Nephron (organoid): ENCODE results near the gene PCGF2.

Experiments
- H3K27ac Mint-ChIP-seq, 3 experiments: 2 replicates each; pipeline ENCODE4 v1.8.0; 2020; ENCODE audit warnings: mixed read lengths in 3 of 3, mild to moderate bottlenecking in 2 of 3, moderate library complexity in 1 of 3
- H3K27me3 Mint-ChIP-seq: 2 replicates; pipeline ENCODE4 v1.8.0; 2021; ENCODE audit warnings: low read depth, mild to moderate bottlenecking, moderate library complexity, mixed read lengths
- H3K36me3 Mint-ChIP-seq: 2 replicates; pipeline ENCODE4 v1.8.0; 2020; ENCODE audit warnings: low read depth, mixed read lengths
- H3K4me1 Mint-ChIP-seq: 2 replicates; pipeline ENCODE4 v1.8.0; 2020; ENCODE audit warnings: mixed read lengths
- H3K4me3 Mint-ChIP-seq, 3 experiments: 2 replicates each; pipeline ENCODE4 v1.8.0; 2020; ENCODE audit warnings: mild to moderate bottlenecking in 3 of 3, mixed read lengths in 3 of 3, moderate library complexity in 2 of 3
- H3K9me3 Mint-ChIP-seq: 2 replicates; pipeline ENCODE4 v1.8.0; 2020; ENCODE audit warnings: mixed read lengths
- TF ChIP-seq, protein P1 (sequence below), 3 experiments: fragments of 200-600 bp; sonication (generic); IDR thresholded peaks; one replicate each; pipeline ENCODE4 v1.5.0; 2021; ENCODE audit warnings: antibody characterized with exemption in 3 of 3; ENCODE audit not compliant: unreplicated experiment in 3 of 3

Gene PCGF2

DNA sequence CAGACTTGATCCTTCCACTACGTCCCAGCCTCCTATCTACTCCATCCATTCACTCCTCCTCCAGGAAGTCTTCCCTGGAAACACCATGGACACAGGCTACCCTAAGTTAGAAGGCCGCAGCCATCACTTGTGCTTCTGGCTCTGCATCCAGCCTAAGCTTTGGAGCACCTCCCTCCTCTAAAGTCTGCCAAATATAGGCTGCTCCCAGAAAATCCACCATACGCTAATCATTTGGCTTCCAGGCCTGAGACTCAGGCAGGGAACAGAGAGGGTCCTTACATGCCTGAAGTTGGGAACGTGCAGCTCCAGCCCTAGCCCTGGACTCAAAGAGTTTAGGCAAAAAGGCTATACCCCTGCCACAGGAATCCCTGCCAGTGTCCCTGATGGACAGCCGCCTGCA is 6.7 kb downstream of the PCGF2 start:
- Mint-ChIP-seq H3K4me3 (peak overlapping the region in 1 of 3 experiments; percentile 31), H3K36me3 (peaks cover 25% of the 10 kb centered on the region), H3K27ac (peak overlapping the region; percentile 78 to 91 (median 83)), H3K4me1 (peaks cover 53% of the 10 kb centered on the region), H3K27me3 (no peaks in the 10 kb centered on the region), H3K9me3 (no peaks in the 10 kb centered on the region)
- TF ChIP-seq, protein P1, sequence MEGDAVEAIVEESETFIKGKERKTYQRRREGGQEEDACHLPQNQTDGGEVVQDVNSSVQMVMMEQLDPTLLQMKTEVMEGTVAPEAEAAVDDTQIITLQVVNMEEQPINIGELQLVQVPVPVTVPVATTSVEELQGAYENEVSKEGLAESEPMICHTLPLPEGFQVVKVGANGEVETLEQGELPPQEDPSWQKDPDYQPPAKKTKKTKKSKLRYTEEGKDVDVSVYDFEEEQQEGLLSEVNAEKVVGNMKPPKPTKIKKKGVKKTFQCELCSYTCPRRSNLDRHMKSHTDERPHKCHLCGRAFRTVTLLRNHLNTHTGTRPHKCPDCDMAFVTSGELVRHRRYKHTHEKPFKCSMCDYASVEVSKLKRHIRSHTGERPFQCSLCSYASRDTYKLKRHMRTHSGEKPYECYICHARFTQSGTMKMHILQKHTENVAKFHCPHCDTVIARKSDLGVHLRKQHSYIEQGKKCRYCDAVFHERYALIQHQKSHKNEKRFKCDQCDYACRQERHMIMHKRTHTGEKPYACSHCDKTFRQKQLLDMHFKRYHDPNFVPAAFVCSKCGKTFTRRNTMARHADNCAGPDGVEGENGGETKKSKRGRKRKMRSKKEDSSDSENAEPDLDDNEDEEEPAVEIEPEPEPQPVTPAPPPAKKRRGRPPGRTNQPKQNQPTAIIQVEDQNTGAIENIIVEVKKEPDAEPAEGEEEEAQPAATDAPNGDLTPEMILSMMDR (IDR thresholded peaks at IDR 0.05; ENCODE audit: unreplicated experiment in 3 of 3) = no peak

DNA sequence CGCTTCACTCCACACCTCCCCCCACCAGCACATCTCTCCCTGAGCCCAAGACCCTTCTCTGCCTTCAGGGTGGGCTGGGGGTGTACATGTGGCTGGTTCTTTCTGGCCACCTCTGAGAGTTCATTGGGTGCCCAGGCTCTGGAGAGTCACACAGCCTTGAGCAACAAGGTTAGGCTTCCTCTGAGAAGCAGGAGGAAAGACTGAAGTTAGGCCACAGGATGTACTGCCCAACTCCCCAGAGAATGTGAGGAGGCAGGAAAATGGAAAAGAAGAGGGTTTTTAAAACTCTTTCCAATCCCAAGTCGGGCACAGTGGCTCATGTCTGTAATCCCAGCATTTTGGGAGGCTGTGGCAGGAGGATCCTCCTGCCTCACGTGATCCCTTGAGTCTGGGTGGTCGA is 7.3 kb downstream of the PCGF2 start:
- peak overlapping the region in 2 of 3 experiments; percentile 78 to 91 for H3K27ac Mint-ChIP-seq
- TF ChIP-seq, protein P1 (IDR thresholded peaks at IDR 0.05; ENCODE audit: unreplicated experiment in 3 of 3) = no peak
- H3K36me3 Mint-ChIP-seq = peaks cover 21% of the 10 kb centered on the region
- peaks cover 51% of the 10 kb centered on the region for H3K4me1 Mint-ChIP-seq
- no peak overlapping the region for H3K4me3 Mint-ChIP-seq
- no peaks in the 10 kb centered on the region for H3K27me3 Mint-ChIP-seq
- H3K9me3 Mint-ChIP-seq = no peaks in the 10 kb centered on the region

DNA sequence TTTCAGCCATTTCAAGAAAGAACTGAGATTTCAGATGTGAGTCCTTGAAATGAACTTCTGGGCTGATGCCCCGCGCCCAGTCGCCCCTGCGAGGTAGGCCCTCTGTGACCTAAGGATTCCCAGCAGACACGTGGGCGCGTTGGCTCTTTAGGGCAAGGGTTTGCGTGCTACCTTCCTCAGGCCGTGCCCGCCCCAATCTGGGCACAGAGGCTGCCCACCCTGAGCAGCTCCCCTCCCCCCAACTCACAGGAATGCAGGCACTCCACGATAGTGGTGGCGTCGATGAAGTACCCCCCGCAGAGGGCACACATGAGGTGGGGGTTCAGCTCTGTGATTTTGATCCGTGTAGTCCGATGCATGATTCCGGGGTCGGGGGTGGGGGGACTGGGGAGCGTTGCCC is 8.1 kb downstream of the PCGF2 start:
- Mint-ChIP-seq H3K4me3 (no peak overlapping the region), H3K36me3 (peaks cover 28% of the 10 kb centered on the region), H3K9me3 (no peaks in the 10 kb centered on the region), H3K27ac (no peak overlapping the region), H3K4me1 (peaks cover 54% of the 10 kb centered on the region), H3K27me3 (no peaks in the 10 kb centered on the region)
- TF ChIP-seq, protein P1 (IDR thresholded peaks at IDR 0.05; ENCODE audit: unreplicated experiment in 3 of 3) = no peak

DNA sequence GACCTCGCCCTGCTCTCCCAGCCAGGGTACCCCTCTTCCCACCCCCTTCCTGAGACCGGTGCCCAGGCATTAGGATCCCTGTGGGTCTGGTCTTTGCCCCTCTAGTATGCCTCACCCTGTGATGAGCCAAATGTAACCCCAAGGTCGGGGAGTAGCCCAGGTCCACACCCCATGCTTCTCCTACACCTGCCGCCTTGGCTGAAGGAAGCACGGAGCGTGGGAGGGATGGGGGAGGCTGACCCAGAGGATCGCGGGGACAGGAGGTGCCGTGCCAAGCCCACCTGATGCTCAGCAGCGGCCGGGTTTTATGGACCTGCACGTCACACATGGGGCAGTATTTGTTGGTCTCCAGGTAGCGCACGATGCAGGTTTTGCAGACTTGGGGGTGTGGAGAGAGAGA is 8.8 kb downstream of the PCGF2 start:
- Mint-ChIP-seq H3K27me3 (no peaks in the 10 kb centered on the region), H3K4me3 (no peak overlapping the region), H3K9me3 (no peaks in the 10 kb centered on the region), H3K4me1 (peaks cover 55% of the 10 kb centered on the region), H3K36me3 (peaks cover 32% of the 10 kb centered on the region), H3K27ac (no peak overlapping the region)
- TF ChIP-seq, protein P1 (IDR thresholded peaks at IDR 0.05; ENCODE audit: unreplicated experiment in 3 of 3) = no peak

DNA sequence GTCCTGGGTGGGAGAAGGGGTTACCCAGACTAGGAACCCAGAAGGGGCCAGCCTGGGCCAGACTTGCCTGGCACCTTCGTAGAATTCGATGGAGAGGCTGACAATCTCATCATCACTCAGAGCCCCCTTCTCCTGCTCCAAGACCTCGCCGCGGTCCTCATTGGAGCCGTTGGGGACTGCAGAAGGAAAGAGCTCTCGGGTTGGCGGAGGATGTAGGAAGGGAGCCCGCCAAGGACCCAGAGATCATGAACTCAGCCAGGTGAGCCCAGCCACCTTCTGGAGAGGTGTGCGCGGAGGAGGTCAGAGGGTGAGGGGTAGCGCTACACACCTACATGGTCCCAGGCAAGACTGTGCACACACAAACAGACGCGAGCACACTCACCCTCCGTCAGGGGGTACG is 9.4 kb downstream of the PCGF2 start:
- no peak overlapping the region for H3K27ac Mint-ChIP-seq
- no peaks in the 10 kb centered on the region for H3K9me3 Mint-ChIP-seq
- H3K27me3 Mint-ChIP-seq = no peaks in the 10 kb centered on the region
- H3K36me3 Mint-ChIP-seq = peaks cover 38% of the 10 kb centered on the region
- TF ChIP-seq, protein P1 (IDR thresholded peaks at IDR 0.05; ENCODE audit: unreplicated experiment in 3 of 3) = no peak
- H3K4me3 Mint-ChIP-seq = no peak overlapping the region
- H3K4me1 Mint-ChIP-seq = peaks cover 55% of the 10 kb centered on the region

DNA sequence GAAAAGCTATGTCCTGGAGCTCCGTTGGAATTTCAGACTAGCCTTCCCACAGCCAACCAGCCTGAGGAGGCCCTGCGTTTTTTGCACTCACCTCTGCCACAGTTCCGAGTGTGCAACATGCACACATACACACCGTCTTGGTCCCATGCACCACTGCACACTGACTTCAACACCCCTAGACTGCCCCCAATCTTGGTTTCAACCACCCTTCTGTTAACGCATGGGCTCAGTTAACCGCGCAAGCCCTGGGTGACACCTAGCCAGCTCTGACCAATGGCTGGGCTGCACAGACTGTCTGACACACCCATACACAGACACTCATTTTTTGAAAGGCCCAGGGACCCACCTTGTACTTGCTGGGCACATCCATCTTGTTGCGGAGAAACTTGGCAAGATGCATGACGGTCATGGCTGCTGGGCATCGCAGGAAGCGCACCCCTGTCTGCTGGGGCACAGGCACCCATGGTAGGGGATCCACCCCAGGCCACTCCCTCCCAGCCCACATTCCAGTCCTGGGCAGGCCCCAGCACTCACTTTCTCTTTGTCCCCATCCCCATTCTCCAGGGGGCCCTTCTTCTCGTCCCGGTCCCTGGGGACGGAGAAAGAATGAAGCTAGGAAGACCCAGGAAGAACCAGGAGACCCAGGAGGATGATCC is 10.0 kb downstream of the PCGF2 start:
- TF ChIP-seq, protein P1 (IDR thresholded peaks at IDR 0.05; ENCODE audit: unreplicated experiment in 3 of 3) = no peak
- Mint-ChIP-seq H3K36me3 (peaks cover 41% of the 10 kb centered on the region), H3K4me1 (peaks cover 54% of the 10 kb centered on the region), H3K9me3 (no peaks in the 10 kb centered on the region), H3K4me3 (no peak overlapping the region), H3K27ac (peak overlapping the region in 1 of 3 experiments; percentile 54), H3K27me3 (no peaks in the 10 kb centered on the region)
